Activated CD4-positive, alpha-beta T cell treated with anti-CD3 and anti-CD28 coated beads, Interleukin-2, amount 50 U/mL, for 48 hours (primary cell): ENCODE measurements around the gene NR1H2.

ENCODE experiments used
- DNase-seq, 2 experiments: peaks; one replicate each; pipeline ENCODE4 v3.0.0-alpha.2; 2020

The NR1H2 gene

DNA sequence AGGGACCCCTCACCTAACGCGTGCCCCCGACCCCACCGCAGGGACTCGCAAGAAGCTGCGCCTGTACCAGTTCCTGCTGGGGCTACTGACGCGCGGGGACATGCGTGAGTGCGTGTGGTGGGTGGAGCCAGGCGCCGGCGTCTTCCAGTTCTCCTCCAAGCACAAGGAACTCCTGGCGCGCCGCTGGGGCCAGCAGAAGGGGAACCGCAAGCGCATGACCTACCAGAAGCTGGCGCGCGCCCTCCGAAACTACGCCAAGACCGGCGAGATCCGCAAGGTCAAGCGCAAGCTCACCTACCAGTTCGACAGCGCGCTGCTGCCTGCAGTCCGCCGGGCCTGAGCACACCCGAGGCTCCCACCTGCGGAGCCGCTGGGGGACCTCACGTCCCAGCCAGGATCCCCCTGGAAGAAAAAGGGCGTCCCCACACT lies 51.8 kb downstream of the NR1H2 start:
- DNase-seq, result peak; percentile 40 to 58

GRCh38 chr19:50428772-50429463 lies 52.7 kb downstream of the NR1H2 start:
- no peak for DNase-seq

DNA sequence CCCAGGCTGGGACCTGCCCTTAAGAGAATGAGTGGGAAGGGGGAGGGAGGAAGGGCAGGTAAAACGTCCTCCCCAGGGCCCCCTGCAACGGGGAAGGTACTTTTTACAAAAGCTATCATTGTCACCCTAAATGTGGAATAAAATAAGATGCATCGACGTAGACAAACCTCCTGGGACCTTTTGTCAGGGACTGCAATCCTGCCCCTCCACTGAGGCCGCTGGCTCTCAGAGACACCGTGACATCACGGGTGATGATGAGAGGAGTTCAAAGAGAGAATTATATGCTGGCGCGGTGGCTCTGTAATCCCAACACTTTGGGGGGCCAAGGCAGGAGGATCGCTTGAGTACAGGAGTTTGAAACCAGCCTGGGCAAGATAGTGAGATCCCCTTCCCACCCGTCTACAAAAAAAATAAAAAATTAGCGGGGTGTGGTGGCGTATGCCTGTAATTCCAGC lies 54.7 kb downstream of the NR1H2 start:
- DNase-seq, result no peak

DNA sequence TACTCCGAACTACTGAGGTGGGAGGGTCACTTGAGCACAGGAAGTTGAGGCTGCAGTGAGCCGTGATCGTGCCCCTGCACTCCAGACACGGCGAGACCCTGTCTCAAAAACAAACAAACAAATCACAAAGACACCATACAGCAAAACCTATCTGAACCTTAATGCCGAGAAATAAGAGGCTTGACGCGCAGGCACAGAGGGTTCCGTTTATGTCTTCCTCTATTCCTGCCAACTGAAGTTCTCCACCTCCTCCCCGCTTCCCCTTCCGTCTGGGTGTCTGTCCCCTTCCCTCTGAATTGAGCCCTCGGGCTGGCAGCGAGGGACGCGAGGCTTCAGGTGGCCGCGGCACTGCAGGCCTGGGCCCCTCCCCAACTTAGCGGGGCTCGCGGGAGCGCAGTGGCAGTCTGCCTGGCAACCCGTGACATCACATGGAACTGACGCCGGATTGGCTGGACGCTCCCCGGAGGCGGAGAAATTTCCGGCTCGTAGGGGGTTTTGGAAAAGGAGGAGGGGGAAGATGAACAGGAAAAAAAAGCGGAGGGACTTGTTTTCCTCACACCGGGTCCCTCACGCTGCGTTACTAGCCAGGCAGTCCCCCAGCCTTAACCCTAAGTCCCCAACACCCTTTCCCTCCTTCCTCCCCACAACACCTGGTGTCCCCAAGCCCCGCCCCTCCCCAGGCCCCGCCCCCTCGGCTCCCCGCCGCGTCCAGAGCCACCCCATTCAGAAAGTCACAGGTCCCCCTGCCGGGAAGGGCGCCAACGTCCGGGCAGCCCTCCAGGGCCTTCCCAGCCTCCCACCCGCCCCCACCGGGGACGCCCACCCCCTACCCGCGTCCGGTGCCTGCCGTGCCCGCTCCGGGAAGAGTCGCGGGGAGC lies 55.3 kb downstream of the NR1H2 start:
- DNase-seq, result peak; percentile 87 to 90

DNA sequence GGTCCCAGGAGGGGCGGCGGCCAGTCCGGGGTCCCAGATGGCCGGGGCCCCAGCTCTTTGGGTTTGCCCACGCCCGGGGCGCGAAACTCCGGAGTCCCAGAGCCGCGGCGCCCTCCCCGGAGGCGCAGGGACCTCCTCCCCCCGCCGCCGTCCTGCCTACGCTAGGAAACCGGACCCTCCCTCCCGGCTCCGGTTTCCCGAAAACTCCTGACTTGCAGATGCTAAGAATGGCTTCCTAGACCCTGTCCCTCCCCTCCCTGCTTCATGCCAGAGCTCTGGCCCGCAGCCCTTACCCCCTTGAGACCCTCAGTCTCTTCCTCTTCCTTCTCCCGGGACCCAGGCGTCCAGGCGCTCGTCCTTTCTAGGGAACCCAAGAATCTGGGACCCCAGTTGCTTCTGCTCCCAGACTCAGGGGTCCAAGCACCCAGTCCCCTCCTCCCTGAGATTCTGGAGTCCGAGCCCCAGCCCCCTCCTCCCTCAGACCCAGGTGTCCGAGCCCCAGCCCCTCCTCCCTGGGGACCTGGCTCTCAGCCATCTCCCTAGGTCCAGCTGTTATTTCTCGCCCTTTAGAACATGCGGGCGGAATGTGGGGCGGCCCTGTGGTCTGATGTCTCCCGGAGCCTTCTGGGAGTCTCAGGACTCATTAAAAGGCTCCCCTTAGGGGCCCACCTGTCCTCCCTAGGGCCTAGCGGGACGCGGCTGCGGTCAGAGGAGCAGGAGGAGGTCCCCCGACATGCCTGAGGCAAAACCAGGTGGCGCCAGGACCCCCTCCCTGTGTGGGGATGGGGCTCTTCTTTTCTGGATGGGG lies 56.2 kb downstream of the NR1H2 start, which contains the start of gene MYBPC2:
Gene MYBPC2, plus strand, starts transcription at position 672 of the 808 bp plus-strand sequence. Its CDS starts 62 bp downstream, at position 734.
- no peak for DNase-seq
